ENCODE measurements around the gene FAM114A1.

FAM114A1 gene

DNA sequence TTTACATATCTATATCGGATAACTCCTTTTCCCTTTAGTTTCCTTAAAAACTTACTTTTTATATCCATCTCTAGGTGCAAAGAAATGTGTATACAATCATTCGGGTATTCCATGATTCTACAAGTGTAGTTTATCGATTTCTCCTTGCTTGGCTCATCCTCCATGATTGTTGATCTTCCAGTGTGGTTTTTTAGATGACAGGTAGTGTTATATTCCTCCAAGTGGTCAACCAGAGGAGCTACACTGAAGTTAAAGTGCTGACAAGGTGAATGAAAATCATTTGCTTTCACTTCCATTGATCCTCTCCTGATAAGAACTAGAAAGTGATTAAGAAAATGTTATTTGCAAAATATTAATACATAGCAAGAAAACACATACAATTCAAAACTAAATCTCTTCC, 126.1 kb downstream of the FAM114A1 start:
- TF ChIP-seq CTCF (IDR thresholded peaks at IDR 0.05; ENCODE audit: low read depth, low read length) = no peak
- H3K4me3 ChIP-seq (ENCODE audit: low read depth, low read length) = no peak overlapping the region

GRCh38 chr4:38994135-38994534, 126.5 kb downstream of the FAM114A1 start:
- no peak for TF ChIP-seq CTCF (IDR thresholded peaks at IDR 0.05; ENCODE audit: low read depth, low read length)
- no peak overlapping the region for H3K4me3 ChIP-seq (ENCODE audit: low read depth, low read length)

All from WI38 (cell line).